Activated CD4-positive, alpha-beta T cell treated with anti-CD3 and anti-CD28 coated beads, Interleukin-2, amount 10 ng/mL, durations not matched to agents 24 days and 14 days (primary cell): ENCODE measurements around the gene TUBG2. TPM values are rescaled to one million over a fixed set of nuclear protein-coding genes. Genes with fewer than 3 reads are reported as not detected.

Experiments used
- DNase-seq: peaks from one replicate; pipeline ENCODE4 v3.0.0; 2022
- H3K27ac Mint-ChIP-seq: one replicate; pipeline ENCODE4 v1.8.0; 2022; ENCODE audit warnings: mild to moderate bottlenecking, mixed read lengths
- H3K27me3 Mint-ChIP-seq: one replicate; pipeline ENCODE4 v1.8.0; 2022; ENCODE audit warnings: mixed read lengths
- H3K36me3 Mint-ChIP-seq: one replicate; pipeline ENCODE4 v1.8.0; 2022; ENCODE audit warnings: low read depth, mild to moderate bottlenecking, mixed read lengths
- H3K4me1 Mint-ChIP-seq: one replicate; pipeline ENCODE4 v1.8.0; 2021; ENCODE audit warnings: mixed read lengths
- H3K4me3 Mint-ChIP-seq: one replicate; pipeline ENCODE4 v1.8.0; 2022; ENCODE audit warnings: mild to moderate bottlenecking, moderate library complexity, mixed read lengths
- H3K9me3 Mint-ChIP-seq: one replicate; pipeline ENCODE4 v1.8.0; 2021; ENCODE audit warnings: mixed read lengths
- intact Hi-C: fragments of 100-400 bp; cut with micrococcal nuclease; formaldehyde crosslinking; loops from one replicate; pipeline ENCODE4 v1.15.1; 2023
- total RNA-seq: library from RNA; stranded (reverse); gene quantifications from 2 replicates; pipeline ENCODE4 v1.2.3, GENCODE V29; 2022

TUBG2 gene
- total RNA-seq, 1 donor from 2014 or later: 12.9 TPM

GRCh38 chr17:42667088-42667951, 8.2 kb downstream of the TUBG2 start:
- H3K9me3 Mint-ChIP-seq: no peaks in the 10 kb centered on the region
- H3K4me1 Mint-ChIP-seq: peaks cover 13% of the 10 kb centered on the region
- no peak overlapping the region for H3K27ac Mint-ChIP-seq
- peaks cover 13% of the 10 kb centered on the region for H3K36me3 Mint-ChIP-seq
- intact Hi-C loops: no loop called here
- H3K4me3 Mint-ChIP-seq: no peak overlapping the region
- no peak for DNase-seq
- H3K27me3 Mint-ChIP-seq: peaks cover 28% of the 10 kb centered on the region

GRCh38 chr17:42669705-42669976, 10.6 kb downstream of the TUBG2 start:
- Mint-ChIP-seq H3K4me3 (peak overlapping the region; percentile 2), H3K36me3 (peaks cover 11% of the 10 kb centered on the region), H3K27me3 (peaks cover 41% of the 10 kb centered on the region), H3K4me1 (peaks cover 17% of the 10 kb centered on the region), H3K27ac (no peak overlapping the region), H3K9me3 (no peaks in the 10 kb centered on the region)
- intact Hi-C loops: no loop called here
- no peak for DNase-seq

- Mint-ChIP-seq H3K27me3 (peaks cover 47% of the 10 kb centered on the region), H3K27ac (no peak overlapping the region), H3K4me3 (peak overlapping the region; percentile 75), H3K36me3 (peaks cover 11% of the 10 kb centered on the region), H3K9me3 (no peaks in the 10 kb centered on the region), H3K4me1 (peaks cover 20% of the 10 kb centered on the region)
- DNase-seq: peak; percentile 82
- intact Hi-C loops: loop anchor here (1.0 kb wide), 1 partner anchor 8 kb away; no protein-coding TSS in a partner anchor
Observed at GRCh38 chr17:42669977-42670788, 11.1 kb downstream of the TUBG2 start.

DNA sequence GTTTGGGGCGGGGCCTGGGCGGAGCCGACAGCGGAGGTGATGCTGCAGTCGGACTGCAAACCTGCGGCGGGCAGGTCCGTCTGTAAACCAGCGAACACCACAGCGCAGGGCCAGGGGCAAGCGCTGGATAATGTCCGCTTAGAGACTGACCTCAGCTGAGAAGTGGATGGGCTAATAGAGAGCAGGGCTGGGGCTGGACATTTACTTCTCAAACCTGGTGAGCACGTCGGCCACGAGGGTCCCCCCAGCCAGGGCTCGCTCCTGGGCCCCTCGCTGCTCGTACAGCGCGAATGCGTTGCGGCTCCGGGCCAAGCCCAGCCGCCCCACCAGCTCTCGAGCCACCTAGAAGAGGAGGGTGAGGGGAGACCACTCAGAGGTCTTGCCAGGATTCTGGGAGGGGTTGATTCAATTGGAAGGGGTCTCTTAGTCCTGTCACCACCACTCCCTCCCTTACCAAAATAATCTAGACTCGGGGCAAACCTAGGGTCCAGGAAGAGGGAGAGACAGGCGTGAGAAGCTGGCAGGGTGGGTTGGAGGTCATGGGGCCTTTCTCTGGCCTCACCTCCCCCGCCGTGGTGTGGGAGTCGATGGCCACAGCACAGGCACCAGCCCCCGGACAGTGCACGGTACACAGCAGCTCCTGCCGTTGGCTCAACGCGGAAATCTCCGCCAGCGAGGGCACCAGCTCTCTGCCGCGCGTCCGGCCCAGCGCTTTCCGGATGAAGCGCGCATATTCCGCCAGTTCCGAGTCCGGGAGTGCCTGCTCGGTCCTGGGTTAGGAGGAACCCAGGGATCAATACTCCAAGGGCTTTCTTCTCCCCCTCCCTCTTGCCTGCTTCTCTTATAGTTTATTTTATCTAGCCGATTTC, 11.9 kb downstream of the TUBG2 start:
- H3K27me3 Mint-ChIP-seq: peaks cover 51% of the 10 kb centered on the region
- peak; percentile 70 for DNase-seq
- no peaks in the 10 kb centered on the region for H3K9me3 Mint-ChIP-seq
- H3K4me1 Mint-ChIP-seq: peaks cover 20% of the 10 kb centered on the region
- peaks cover 4% of the 10 kb centered on the region for H3K36me3 Mint-ChIP-seq
- H3K4me3 Mint-ChIP-seq: peak overlapping the region; percentile 75
- no peak overlapping the region for H3K27ac Mint-ChIP-seq
- intact Hi-C loops: loop anchor here (1.0 kb wide), 1 partner anchor 7 kb away; no protein-coding TSS in a partner anchor

DNA sequence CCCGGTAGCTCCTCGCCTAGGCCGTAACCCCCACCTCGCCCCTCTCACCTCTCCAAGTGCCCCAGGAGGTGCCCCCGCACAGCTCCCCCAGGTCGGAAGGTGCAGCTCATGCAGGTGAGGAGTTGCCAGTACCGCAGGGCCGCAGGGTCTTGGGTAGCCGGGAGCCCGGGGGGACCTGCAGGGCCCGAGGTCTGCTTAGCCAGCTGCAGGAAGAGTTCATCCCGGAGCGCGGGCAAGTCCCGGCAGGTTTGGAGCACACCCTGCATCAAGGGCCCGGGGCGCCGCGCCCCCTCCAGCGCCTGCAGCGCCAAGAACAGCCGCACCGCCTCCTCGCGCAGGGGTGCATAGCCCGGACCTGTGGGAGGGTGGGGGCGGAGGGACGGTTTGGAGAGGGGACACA, 13.0 kb downstream of the TUBG2 start:
- Mint-ChIP-seq H3K4me1 (peaks cover 24% of the 10 kb centered on the region), H3K4me3 (no peak overlapping the region), H3K27ac (no peak overlapping the region), H3K27me3 (peaks cover 56% of the 10 kb centered on the region), H3K36me3 (peaks cover 2% of the 10 kb centered on the region), H3K9me3 (no peaks in the 10 kb centered on the region)
- intact Hi-C loops: no loop called here
- no peak for DNase-seq

DNA sequence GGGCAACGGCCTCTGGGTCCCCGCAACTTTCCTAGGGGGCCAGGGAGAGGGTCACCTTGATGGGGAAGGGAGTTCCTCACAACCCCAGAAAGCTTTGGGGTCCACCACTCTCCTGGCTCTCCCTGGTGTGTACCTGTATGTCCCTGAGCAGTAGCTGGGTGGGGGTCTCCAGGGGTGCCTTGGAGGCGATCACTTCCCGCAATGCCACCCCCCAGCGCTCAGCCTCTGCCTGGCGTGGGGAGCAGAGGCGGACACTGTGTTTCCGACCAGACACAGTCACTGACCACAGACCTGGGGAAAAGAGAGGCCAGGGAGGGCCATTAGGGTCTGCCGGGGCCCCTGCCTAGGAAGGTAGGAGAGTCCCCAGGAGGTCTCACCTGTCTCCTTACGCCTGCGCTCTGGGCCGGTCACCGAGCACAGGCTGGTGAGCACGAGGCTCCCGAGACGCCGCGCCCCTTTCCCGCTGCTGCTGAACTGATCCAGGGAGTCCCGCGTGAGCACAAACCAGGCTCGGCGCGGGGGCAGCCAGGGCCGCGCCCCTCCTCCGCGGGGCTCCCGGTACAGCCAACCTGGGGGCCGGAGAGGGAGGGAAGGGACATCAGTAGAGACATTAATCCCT, 14.3 kb downstream of the TUBG2 start:
- Mint-ChIP-seq H3K4me3 (no peak overlapping the region), H3K36me3 (peaks cover 2% of the 10 kb centered on the region), H3K9me3 (no peaks in the 10 kb centered on the region), H3K27ac (no peak overlapping the region), H3K27me3 (peaks cover 56% of the 10 kb centered on the region), H3K4me1 (peaks cover 32% of the 10 kb centered on the region)
- intact Hi-C loops: no loop called here
- DNase-seq: no peak

- Mint-ChIP-seq H3K27me3 (peaks cover 53% of the 10 kb centered on the region), H3K4me1 (peaks cover 36% of the 10 kb centered on the region), H3K27ac (no peak overlapping the region), H3K36me3 (peaks cover 2% of the 10 kb centered on the region), H3K4me3 (peak overlapping the region; percentile 28), H3K9me3 (no peaks in the 10 kb centered on the region)
- intact Hi-C loops: no loop called here
- peak; percentile 73 for DNase-seq
Observed at GRCh38 chr17:42673885-42674754, 15.0 kb downstream of the TUBG2 start.

DNA sequence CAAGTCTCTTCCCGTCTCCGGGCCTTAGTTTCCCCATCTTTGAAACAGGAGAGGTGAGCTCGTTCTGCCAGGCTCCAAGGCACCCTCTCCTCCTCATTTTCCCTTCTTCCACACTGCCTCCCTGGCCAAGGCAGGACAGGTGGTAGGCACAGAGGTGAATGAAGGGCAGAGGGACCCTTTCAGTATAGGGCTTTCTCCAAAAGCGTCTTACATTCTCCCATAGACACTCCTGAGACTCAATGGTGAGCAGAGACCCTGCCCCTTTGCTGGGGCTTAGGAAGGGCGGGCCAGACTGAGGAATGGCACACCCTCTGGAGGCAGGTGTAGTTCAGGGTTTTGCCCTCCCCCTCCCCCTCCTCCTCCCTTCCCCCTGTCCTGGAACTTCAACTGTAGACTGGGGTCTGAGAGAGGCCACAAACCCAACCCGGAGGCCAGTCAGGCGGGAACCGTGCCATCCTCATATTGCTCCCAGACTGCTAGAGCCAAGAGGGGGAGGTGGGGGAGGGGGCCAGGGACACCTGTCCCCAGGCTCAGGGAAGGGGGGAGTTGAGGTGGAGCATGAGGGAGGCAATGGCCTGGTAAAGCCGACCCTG, 15.8 kb downstream of the TUBG2 start:
- Mint-ChIP-seq H3K9me3 (no peaks in the 10 kb centered on the region), H3K27me3 (peaks cover 47% of the 10 kb centered on the region), H3K4me1 (peaks cover 40% of the 10 kb centered on the region), H3K36me3 (no peaks in the 10 kb centered on the region), H3K4me3 (peak overlapping the region; percentile 26), H3K27ac (no peak overlapping the region)
- intact Hi-C loops: loop anchor here (5.0 kb wide), 2 partner anchors 107 to 483 kb away; partner anchors contain the start of genes GHDC and WNK4
- DNase-seq: peak; percentile 61

- no peak for DNase-seq
- Mint-ChIP-seq H3K27ac (no peak overlapping the region), H3K27me3 (peaks cover 44% of the 10 kb centered on the region), H3K4me1 (peaks cover 40% of the 10 kb centered on the region), H3K9me3 (no peaks in the 10 kb centered on the region), H3K4me3 (no peak overlapping the region), H3K36me3 (no peaks in the 10 kb centered on the region)
- intact Hi-C loops: loop anchor here (5.0 kb wide), 2 partner anchors 107 to 483 kb away; partner anchors contain the start of genes GHDC and WNK4
Observed at GRCh38 chr17:42675348-42675964, 16.4 kb downstream of the TUBG2 start.

GRCh38 chr17:42675965-42676423, 16.9 kb downstream of the TUBG2 start:
- Mint-ChIP-seq H3K4me1 (peaks cover 40% of the 10 kb centered on the region), H3K27ac (peak overlapping the region; percentile 20), H3K4me3 (peak overlapping the region; percentile 81), H3K27me3 (peaks cover 39% of the 10 kb centered on the region), H3K36me3 (no peaks in the 10 kb centered on the region), H3K9me3 (no peaks in the 10 kb centered on the region)
- peak; percentile 77 for DNase-seq
- intact Hi-C loops: loop anchor here (2.0 to 5.0 kb wide), 4 partner anchors 17 to 484 kb away; partner anchors contain the start of genes EZH1, GHDC, TUBG2 and WNK4

DNA sequence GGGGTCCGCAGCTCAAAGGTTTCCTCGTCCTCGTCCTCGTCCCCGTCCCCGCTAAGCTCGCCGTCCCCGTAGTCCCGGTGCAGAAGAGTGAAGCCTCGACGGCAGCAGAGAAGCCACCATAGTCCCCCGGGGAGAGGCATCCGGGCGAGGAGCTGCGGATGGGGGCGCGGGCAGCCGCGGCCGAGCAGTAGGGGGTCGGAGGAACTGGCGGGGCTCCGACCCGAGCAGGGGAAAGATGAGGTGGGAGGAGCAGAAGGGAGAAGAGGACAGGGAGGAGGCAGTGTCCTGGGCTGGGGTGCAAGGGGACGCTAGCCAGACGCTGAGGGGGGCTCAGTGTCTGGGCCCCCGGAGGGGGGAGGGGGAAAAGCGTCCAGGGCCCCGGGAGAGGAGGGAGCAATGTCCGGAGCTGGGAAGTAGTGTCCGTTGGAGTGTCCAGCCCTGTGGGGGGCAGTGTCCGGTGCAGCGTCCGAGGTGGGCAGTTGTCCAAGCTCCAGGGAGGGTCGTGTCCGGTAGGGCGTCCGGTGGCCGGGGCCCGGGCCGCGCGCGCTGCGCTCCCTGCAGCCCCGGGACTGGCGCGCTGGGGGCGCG, 17.4 kb downstream of the TUBG2 start, which contains the start of gene PLEKHH3:
Gene PLEKHH3, minus strand, starts transcription at position 571 of the 588 bp plus-strand sequence. Its CDS starts 431 bp downstream, at position 140.
- Mint-ChIP-seq H3K4me1 (peaks cover 41% of the 10 kb centered on the region), H3K36me3 (no peaks in the 10 kb centered on the region), H3K27me3 (peaks cover 38% of the 10 kb centered on the region), H3K9me3 (no peaks in the 10 kb centered on the region), H3K4me3 (peak within 1 kb of the TSS; percentile 81), H3K27ac (peak within 1 kb of the TSS; percentile 79)
- DNase-seq: no peak
- intact Hi-C loops: loop anchor here (1.0 to 5.0 kb wide), 6 partner anchors 18 to 484 kb away; partner anchors contain the start of genes EZH1, GHDC, NAGLU and RETREG3
